HCT116 (cell line): ENCODE measurements around the gene GP9. TPM values are rescaled to one million over a fixed set of nuclear protein-coding genes. Genes with fewer than 3 reads are reported as not detected.
A peak's percentile ranks its signal among the peaks of the same experiment; 100 is the strongest.

ENCODE experiments used
- ATAC-seq: fragments of 200-7000 bp; cut with Tn5 transposase; 2 replicates; pipeline ENCODE4 v1.9.1; 2020; ENCODE audit warnings: mild to moderate bottlenecking, moderate library complexity
- BruUV-seq: library from RNA; stranded (reverse); fragments of 400-500 nt; replicated peaks from 2 replicates; lab custom pipeline; 2021; lab: Mats Ljungman, UMichigan
- CTCF ChIA-PET: fragments of 300-600 bp; sonication (Branson Sonifier 250); formaldehyde crosslinking; loops from one replicate; lab custom pipeline; 2021; ENCODE audit warnings: antibody characterized with exemption; lab: Charles Lee
- POLR2A ChIA-PET: fragments of 300-600, 350-600 bp; sonication (Branson Sonifier 250); formaldehyde crosslinking; loops from one replicate; lab custom pipeline; 2021; ENCODE audit warnings: antibody characterized with exemption; lab: Charles Lee
- RAD21 ChIA-PET, 2 experiments: fragments of 300-600 bp; sonication (Branson Sonifier 250); formaldehyde crosslinking; loops; one replicate each; lab custom pipeline; 2023; ENCODE audit warnings: low total read pairs in 2 of 2; ENCODE audit not compliant: uncharacterized antibody in 2 of 2, unreplicated experiment in 2 of 2, low non-redundant PET in 1 of 2; lab: Charles Lee
- DNase-seq: peaks from one replicate; pipeline ENCODE4 v3.0.0-alpha.2; 2010; ENCODE audit warnings: low read depth, low spot score
- H2AFZ ChIP-seq: fragments of 200-600 bp; shearing (Covaris generic), sonication (generic); 2 replicates; pipeline ENCODE4 v1.6.1; 2017; ENCODE audit warnings: low read depth, mixed run types, mixed read lengths, antibody characterized with exemption, low read length; ENCODE audit not compliant: poor library complexity, severe bottlenecking
- H3K27ac ChIP-seq: 2 replicates; pipeline ENCODE4 v1.5.1; 2012; ENCODE audit warnings: low read depth, low read length
- H3K27me3 ChIP-seq: fragments of 200-600 bp; sonication (generic); 2 replicates; pipeline ENCODE4 v1.6.1; 2016; ENCODE audit warnings: mixed run types, low read length, mixed read lengths; ENCODE audit not compliant: insufficient read depth
- H3K36me3 ChIP-seq, 2 experiments: fragments of 200-500 bp in 1 of 2; fragments of 200-600 bp in 1 of 2; sonication (Bioruptor generic) in 1 of 2; sonication (generic) in 1 of 2; 2 replicates each; pipeline versions ENCODE4 v1.5.1 to v1.6.1; 2014 to 2016; ENCODE audit warnings: low read length in 2 of 2, inconsistent platforms in 1 of 2, mixed read lengths in 1 of 2, mixed run types in 1 of 2; ENCODE audit not compliant: insufficient read depth in 2 of 2, control insufficient read depth in 1 of 2
- H3K4me1 ChIP-seq, 2 experiments: fragments of 200-600 bp in 1 of 2; sonication (generic) in 1 of 2; 2 replicates each; pipeline versions ENCODE4 v1.5.1 to v1.6.1; 2012 to 2017; ENCODE audit warnings: low read length in 2 of 2, inconsistent platforms in 1 of 2, mild to moderate bottlenecking in 1 of 2, mixed read lengths in 1 of 2, mixed run types in 1 of 2, moderate library complexity in 1 of 2; ENCODE audit not compliant: insufficient read depth in 2 of 2, control insufficient read depth in 1 of 2
- H3K4me2 ChIP-seq: fragments of 200-600 bp; sonication (generic); 2 replicates; pipeline ENCODE4 v1.6.1; 2017; ENCODE audit warnings: mixed run types, low read length, mixed read lengths
- H3K4me3 ChIP-seq, 2 experiments: fragments of 200-600 bp in 1 of 2; sonication (generic) in 1 of 2; replicated peaks in 1 of 2; 2 replicates each; pipeline ENCODE4 v1.5.1; 2011 to 2016; ENCODE audit warnings: low read length in 2 of 2, control low read depth in 1 of 2, low read depth in 1 of 2, mild to moderate bottlenecking in 1 of 2, mixed read lengths in 1 of 2, mixed run types in 1 of 2
- H3K79me2 ChIP-seq: fragments of 200-600 bp; sonication (generic); 2 replicates; pipeline ENCODE4 v1.6.1; 2017; ENCODE audit warnings: mild to moderate bottlenecking, mixed run types, low read length, moderate library complexity, mixed read lengths; ENCODE audit not compliant: insufficient read depth
- H3K9ac ChIP-seq: fragments of 200-600 bp; sonication (generic); 2 replicates; pipeline ENCODE4 v1.6.1; 2016; ENCODE audit warnings: low read length, mixed read lengths
- H3K9me2 ChIP-seq: fragments of 200-600 bp; sonication (generic), shearing (Covaris generic); 2 replicates; pipeline ENCODE4 v1.6.1; 2017; ENCODE audit warnings: mixed run types, mild to moderate bottlenecking, moderate library complexity; ENCODE audit not compliant: insufficient read depth
- H3K9me3 ChIP-seq, 2 experiments: fragments of 200-500 bp in 1 of 2; fragments of 200-600 bp in 1 of 2; sonication (Bioruptor generic) in 1 of 2; sonication (generic) in 1 of 2; 2 replicates each; pipeline ENCODE4 v1.6.1; 2014 to 2017; ENCODE audit warnings: low read length in 2 of 2, mixed read lengths in 2 of 2, inconsistent platforms in 1 of 2, low read depth in 1 of 2, mild to moderate bottlenecking in 1 of 2, mixed run types in 1 of 2, moderate library complexity in 1 of 2; ENCODE audit not compliant: control insufficient read depth in 1 of 2, insufficient read depth in 1 of 2
- H4K20me1 ChIP-seq: fragments of 200-600 bp; sonication (generic), shearing (Covaris generic); 2 replicates; pipeline ENCODE4 v1.6.1; 2017; ENCODE audit warnings: mixed run types, mild to moderate bottlenecking, moderate library complexity; ENCODE audit not compliant: insufficient read depth
- CTCF ChIP-seq, 3 experiments: fragments of 200-600 bp in 1 of 3; sonication (generic) in 1 of 3; IDR thresholded peaks in 2 of 3; conservative IDR thresholded peaks in 1 of 3; 2 replicates each; pipeline ENCODE4 v1.5.1; 2012 to 2017; ENCODE audit warnings: low read depth in 2 of 3, low read length in 2 of 3, antibody characterized with exemption in 1 of 3, borderline replicate concordance in 1 of 3, control low read depth in 1 of 3, mild to moderate bottlenecking in 1 of 3, mixed read lengths in 1 of 3, mixed run types in 1 of 3, moderate library complexity in 1 of 3; ENCODE audit not compliant: insufficient read depth in 1 of 3
- ELF1 ChIP-seq: IDR thresholded peaks from 2 replicates; pipeline ENCODE4 v1.6.1; 2012; ENCODE audit warnings: low read depth, borderline replicate concordance
- MAX ChIP-seq: IDR thresholded peaks from 2 replicates; pipeline ENCODE4 v1.6.1; 2012
- POLR2A ChIP-seq: IDR thresholded peaks from 2 replicates; pipeline ENCODE4 v1.7.0; 2011; ENCODE audit warnings: borderline replicate concordance; ENCODE audit not compliant: insufficient read depth, insufficient read length; ENCODE audit errors: extremely low read depth
- POLR2AphosphoS5 ChIP-seq: IDR thresholded peaks from 2 replicates; pipeline ENCODE4 v1.6.1; 2011; ENCODE audit warnings: mild to moderate bottlenecking, low read depth, low read length, moderate library complexity
- REST ChIP-seq: IDR thresholded peaks from 2 replicates; pipeline ENCODE4 v1.6.1; 2012; ENCODE audit warnings: low read depth
- SIN3A ChIP-seq: IDR thresholded peaks from 2 replicates; pipeline ENCODE4 v1.6.1; 2012; ENCODE audit warnings: low read depth
- SP1 ChIP-seq: IDR thresholded peaks from 2 replicates; pipeline ENCODE4 v1.6.1; 2012; ENCODE audit warnings: low read depth
- intact Hi-C: fragments of 100-400 bp; cut with micrococcal nuclease; formaldehyde crosslinking; loops from 2 replicates; pipeline ENCODE4 v1.10.0; 2022
- total RNA-seq: library from RNA; stranded (reverse); gene quantifications from one replicate; pipeline ENCODE4 v1.2.1, GENCODE V29; 2021; ENCODE audit not compliant: unreplicated experiment

GP9 gene
- total RNA-seq, 1 experiment from 2014 or later = not detected

GRCh38 chr3:129025691-129026435 is 34.7 kb upstream of the GP9 start:
- Histone ChIP-seq H3K9me3 (no peaks in the 10 kb centered on the region), H3K9me2 (no peaks in the 10 kb centered on the region), H3K27ac (no peak overlapping the region), H3K27me3 (no peaks in the 10 kb centered on the region), H3K4me1 (peaks cover 13 to 27% of the 10 kb centered on the region in 2 experiments), H3K4me3 (no peak overlapping the region; a peak in 1 of 4 replicates), H4K20me1 (no peaks in the 10 kb centered on the region), H3K79me2 (no peaks in the 10 kb centered on the region), H3K9ac (peak overlapping the region; percentile 60; the same call in 1 of the 2 replicates), H3K4me2 (peak overlapping the region; percentile 97), H3K36me3 (no peaks in the 10 kb centered on the region), H2AFZ (no peak overlapping the region)
- intact Hi-C loops = loop anchor here (10.0 kb wide), 1 partner anchor 219 kb away; the partner anchor contains the start of gene COPG1
- ChIA-PET CTCF (interaction anchor here (1.5 to 3.1 kb wide), 5 partner anchors 9 to 220 kb away, joined by 4 to 25 read pairs (median 5); no protein-coding TSS in a partner anchor), RAD21 (no interaction called here), POLR2A (interaction anchor here (2.1 kb wide), 1 partner anchor 96 kb away, joined by 5 read pairs; the partner anchor contains the start of gene RAB43)
- DNase-seq (no peak), ATAC-seq (no peak)
- BruUV-seq = no TSS peak
- TF ChIP-seq SIN3A = no peak
- TF ChIP-seq, all 23 proteins: peak for 0

- no peaks in the 10 kb centered on the region for H3K27me3 ChIP-seq
- POLR2A ChIA-PET = interaction anchor here (0.6 to 2.1 kb wide), 7 partner anchors 11 to 95 kb away, joined by 3 to 10 read pairs (median 5); partner anchors contain the start of gene RAB43
- BruUV-seq = TSS peak; percentile 90
- no peaks in the 10 kb centered on the region for H3K36me3 ChIP-seq
- H4K20me1 ChIP-seq = no peaks in the 10 kb centered on the region
- H3K9ac ChIP-seq = peak overlapping the region; percentile 67
- peak overlapping the region; percentile 45 to 64 for H3K4me3 ChIP-seq
- H3K9me3 ChIP-seq = no peaks in the 10 kb centered on the region
- no peaks in the 10 kb centered on the region for H3K79me2 ChIP-seq
- peak; percentile 87 for DNase-seq
- peak overlapping the region; percentile 30; the same call in 1 of the 2 replicates for H3K27ac ChIP-seq
- H3K9me2 ChIP-seq = no peaks in the 10 kb centered on the region
- TF ChIP-seq REST (no peak), ELF1 (no peak; the same call in 1 of the 2 replicates), MAX (peak; percentile 97), POLR2A (peak; percentile 56), CTCF (IDR thresholded peaks at IDR 0.05 in 2 of 3, conservative IDR thresholded peaks at IDR 0.05 in 1 of 3; ENCODE audit: borderline replicate concordance in 1 of 3, insufficient read depth in 1 of 3, low read depth in 2 of 3, low read length in 2 of 3) (peak in 2 of 3 experiments; percentile 63 to 74; a peak in 5 of 6 replicates), SP1 (peak; percentile 56; the same call in 1 of the 2 replicates), POLR2AphosphoS5 (peak; percentile 93)
- TF ChIP-seq, all 23 proteins: peak for 5
- Histone ChIP-seq H3K4me1 (peaks cover 6 to 19% of the 10 kb centered on the region in 2 experiments), H3K4me2 (peak overlapping the region; percentile 97), H2AFZ (peak overlapping the region; percentile 94)
- ChIA-PET RAD21 (no interaction called here), CTCF (interaction anchor here (0.8 to 3.1 kb wide), 7 partner anchors 10 to 290 kb away, joined by 3 to 25 read pairs (median 5); a partner anchor contains a TSS)
- intact Hi-C loops = loop anchor here (10.0 kb wide), 1 partner anchor 218 kb away; the partner anchor contains the start of gene COPG1
- peak; percentile 100 for ATAC-seq
Measured at GRCh38 chr3:129026728-129027543, 33.6 kb upstream of the GP9 start.
